Stimulated activated CD4-positive, alpha-beta T cell treated with anti-CD3 and anti-CD28 coated beads, Interleukin-4, amount 100 ng/mL, for 4 hours (primary cell): Measurements from ENCODE around the gene C3orf85.
"Not testable (repeated sequence)": the region's sequence is repeated elsewhere in the genome, so short reads cannot be mapped to it uniquely, and the experiment has no call there.

Experiments
- DNase-seq, 2 experiments: peaks; one replicate each; pipeline ENCODE4 v3.0.0-alpha.2; 2020

The C3orf85 gene

GRCh38 chr3:109136523-109136922 is at the start of gene C3orf85:
TSS of gene C3orf85 (plus strand) at chr3:109136719. CDS start at chr3:109136848, 129 bp downstream.
- no peak for DNase-seq

GRCh38 chr3:109089265-109089664 is 47.3 kb upstream of the C3orf85 start:
- no peak for DNase-seq

GRCh38 chr3:109091846-109092245 is 44.7 kb upstream of the C3orf85 start:
- DNase-seq: no peak

- DNase-seq: no peak
These were observed 43.0 kb upstream of the C3orf85 start for GRCh38 chr3:109093561-109093960.

GRCh38 chr3:109095166-109095565 is 41.4 kb upstream of the C3orf85 start:
- DNase-seq: no peak

GRCh38 chr3:109098079-109098644 is 38.4 kb upstream of the C3orf85 start:
- DNase-seq: no peak

GRCh38 chr3:109109574-109109973 is 26.9 kb upstream of the C3orf85 start:
- DNase-seq: no peak

- DNase-seq: no peak
These were observed 23.4 kb upstream of the C3orf85 start for GRCh38 chr3:109112946-109113760.

GRCh38 chr3:109114746-109115145 is 21.8 kb upstream of the C3orf85 start:
- DNase-seq: no peak

GRCh38 chr3:109115451-109115850 is 21.1 kb upstream of the C3orf85 start:
- no peak for DNase-seq

GRCh38 chr3:109116031-109116430 is 20.5 kb upstream of the C3orf85 start:
- DNase-seq: no peak

GRCh38 chr3:109117939-109118338 is 18.6 kb upstream of the C3orf85 start, which contains the start of gene MORC1:
TSS of gene MORC1 (minus strand) at chr3:109118134. CDS start at chr3:109118059, 75 bp downstream.
- no peak for DNase-seq

- no peak for DNase-seq
These were observed 17.9 kb upstream of the C3orf85 start for GRCh38 chr3:109118584-109118983.

GRCh38 chr3:109122690-109123089 is 13.8 kb upstream of the C3orf85 start:
- no peak for DNase-seq

GRCh38 chr3:109125902-109126301 is 10.6 kb upstream of the C3orf85 start:
- no peak for DNase-seq

GRCh38 chr3:109127553-109127952 is 9.0 kb upstream of the C3orf85 start:
- no peak for DNase-seq

GRCh38 chr3:109131276-109131675 is 5.2 kb upstream of the C3orf85 start:
- DNase-seq: no peak

- no peak for DNase-seq
These were observed 3.6 kb upstream of the C3orf85 start for GRCh38 chr3:109132801-109133473.

GRCh38 chr3:109133474-109133816 is 3.1 kb upstream of the C3orf85 start:
- not testable (repeated sequence) for DNase-seq

GRCh38 chr3:109137761-109138160 is 1.2 kb downstream of the C3orf85 start:
- no peak for DNase-seq

- DNase-seq: no peak
These were observed 3.8 kb downstream of the C3orf85 start for GRCh38 chr3:109140318-109140717.

GRCh38 chr3:109143646-109144045 is 7.1 kb downstream of the C3orf85 start:
- no peak for DNase-seq

GRCh38 chr3:109149078-109149477 is 12.6 kb downstream of the C3orf85 start:
- DNase-seq: no peak

- DNase-seq: no peak
These were observed 15.8 kb downstream of the C3orf85 start for GRCh38 chr3:109152320-109152719.
